NCI-H1930 (cell line): ENCODE results near the gene NTM.
A peak's percentile ranks its signal among the peaks of the same experiment; 100 is the strongest.

Experiments used
- DNase-seq, 2 experiments: peaks; one replicate each; lab custom pipeline; 2025; lab: John Stamatoyannopoulos, UW

The NTM gene

DNA sequence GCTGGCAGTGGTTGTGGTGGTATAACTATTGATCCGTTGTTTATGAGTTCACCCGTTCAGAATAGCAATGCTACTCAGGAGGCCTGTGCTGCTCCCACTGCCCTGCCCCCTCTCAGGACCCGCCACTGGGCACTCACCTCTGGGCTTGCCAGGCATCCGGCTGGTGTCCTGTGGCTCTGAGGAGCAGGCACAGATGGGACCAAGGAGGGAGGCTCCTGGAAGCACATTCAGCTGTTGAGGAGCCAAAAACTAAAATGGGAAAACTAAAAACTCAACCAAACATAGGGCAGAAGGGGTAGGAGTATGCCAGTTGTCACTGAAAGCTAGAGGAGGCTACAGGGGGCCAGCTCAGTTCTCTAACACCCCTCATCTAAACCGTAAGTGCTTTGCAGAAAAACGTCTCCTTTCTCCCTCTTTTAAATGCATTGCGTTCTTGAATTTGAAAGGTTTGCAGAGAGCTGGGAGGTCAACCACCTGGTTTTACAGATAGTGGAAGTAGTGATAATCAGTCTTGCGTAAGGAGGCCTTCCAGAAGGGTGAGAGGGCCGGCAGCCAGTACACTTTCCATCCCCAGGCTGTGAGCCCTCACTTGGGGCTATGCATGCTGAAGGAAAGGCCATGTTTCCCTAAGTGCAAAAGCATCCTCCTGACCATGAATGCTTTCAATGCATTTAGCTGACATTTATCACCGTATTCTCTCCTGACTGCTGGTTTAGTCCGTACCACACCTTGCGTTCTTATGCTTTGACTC, 547.4 kb downstream of the NTM start:
- no peak for DNase-seq

DNA sequence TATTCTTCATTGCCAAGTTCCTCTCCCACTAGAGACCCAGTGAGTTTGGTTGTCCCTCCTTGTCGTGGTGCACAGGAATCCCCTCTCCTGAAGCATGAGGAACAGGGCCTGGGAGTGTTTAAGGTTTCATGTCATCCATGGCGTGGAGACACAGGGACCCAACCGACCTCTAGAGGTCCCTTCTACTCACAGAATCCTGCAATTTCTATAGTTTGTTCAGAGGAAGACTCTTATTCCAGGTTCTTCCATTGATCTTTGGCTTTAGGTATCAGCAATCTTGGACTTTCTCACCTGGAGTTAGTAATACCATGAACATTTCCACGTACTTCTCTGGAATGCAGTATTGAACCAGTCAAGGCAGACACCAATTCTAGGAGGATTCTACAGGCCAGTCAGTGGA, 548.2 kb downstream of the NTM start:
- DNase-seq = no peak

DNA sequence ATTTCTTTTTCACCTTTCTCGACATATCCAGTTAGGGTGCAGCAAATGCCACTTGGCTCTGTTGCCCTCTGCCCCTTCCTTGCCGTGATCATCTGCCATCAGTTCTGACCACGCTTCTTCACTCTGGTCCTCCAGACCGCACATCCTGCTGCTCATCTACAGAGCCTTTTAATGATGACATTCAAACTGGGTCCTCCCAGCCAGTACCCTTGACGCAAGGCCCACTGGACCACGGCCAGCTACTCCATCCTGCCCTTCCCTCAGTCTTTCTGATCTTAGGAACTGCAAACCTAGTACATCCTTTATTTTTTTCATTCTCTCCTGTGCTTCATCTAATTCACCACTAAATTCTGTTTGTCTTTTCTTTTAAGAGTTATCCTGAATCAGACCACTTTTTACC, 551.8 kb downstream of the NTM start:
- no peak for DNase-seq

DNA sequence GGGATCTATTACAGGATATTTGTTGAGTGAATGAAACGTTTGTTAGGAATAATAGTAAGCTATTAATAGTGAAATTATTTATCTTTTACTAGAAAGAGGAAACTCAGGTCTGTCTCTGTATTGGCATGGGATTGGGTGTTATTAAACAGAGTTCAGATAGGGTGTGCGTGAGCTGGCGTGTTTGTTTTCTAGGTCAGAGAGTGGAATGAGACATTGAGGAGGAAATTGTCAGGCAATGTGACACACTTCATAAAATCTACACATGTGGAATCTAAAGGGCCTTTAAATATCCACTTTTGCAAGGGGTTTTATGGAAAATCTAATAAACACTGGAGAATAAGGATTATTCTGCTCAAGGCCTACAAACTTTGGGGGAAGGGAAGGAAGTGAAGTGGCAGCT, 552.9 kb downstream of the NTM start:
- no peak for DNase-seq

DNA sequence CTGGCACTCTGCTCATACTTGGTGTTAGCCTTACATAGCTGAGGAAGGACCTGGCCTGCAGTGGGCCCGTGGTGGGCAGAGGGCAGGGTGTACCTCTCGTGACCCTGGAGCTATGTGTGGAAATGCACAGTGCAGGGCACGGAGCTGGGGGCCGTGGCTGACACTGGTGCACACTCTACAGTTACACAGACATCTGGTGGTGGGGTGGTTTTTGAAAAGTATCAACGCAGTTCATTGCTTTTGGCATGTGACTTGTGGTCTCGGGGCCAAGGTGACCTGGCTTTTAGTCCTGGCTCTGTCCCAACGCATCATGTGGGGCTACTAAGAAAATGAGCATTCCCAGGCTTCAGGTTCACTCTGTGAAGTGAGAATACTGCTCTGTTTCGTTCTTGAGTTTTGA, 553.6 kb downstream of the NTM start:
- DNase-seq = no peak

DNA sequence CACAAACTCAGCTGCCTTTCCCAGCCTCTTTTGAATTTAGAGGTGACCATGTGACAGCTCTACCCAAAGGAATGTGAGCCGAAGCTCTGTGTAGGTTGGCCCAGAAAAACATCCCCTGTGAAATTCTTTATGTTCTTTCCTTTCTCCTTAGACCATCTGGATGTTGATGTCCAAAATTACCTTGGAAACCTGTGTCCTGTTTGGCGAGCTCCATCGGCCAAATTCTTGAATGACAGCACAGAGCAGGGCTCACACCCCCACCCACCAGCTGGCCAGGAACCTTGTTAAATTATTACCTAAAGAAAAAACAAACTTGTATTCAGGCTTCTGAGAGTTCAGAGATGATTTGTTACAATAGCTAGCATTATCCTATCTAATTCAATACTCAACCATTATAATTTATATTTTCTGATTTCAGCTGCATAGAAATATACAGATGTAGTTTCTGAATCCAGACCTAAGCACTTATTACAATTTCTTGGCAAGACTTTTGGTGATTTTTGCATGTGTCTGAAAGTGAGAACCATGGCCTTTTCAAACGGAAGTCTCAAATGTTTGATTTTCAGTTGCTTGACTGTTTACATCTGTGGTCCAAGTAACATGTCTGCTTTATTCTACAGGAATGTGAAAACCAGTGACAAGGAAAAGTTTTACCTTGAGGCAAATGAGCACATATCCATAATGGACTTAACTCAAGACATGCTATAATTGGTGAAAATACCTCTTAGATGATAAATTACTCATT, 554.2 kb downstream of the NTM start:
- DNase-seq = no peak

DNA sequence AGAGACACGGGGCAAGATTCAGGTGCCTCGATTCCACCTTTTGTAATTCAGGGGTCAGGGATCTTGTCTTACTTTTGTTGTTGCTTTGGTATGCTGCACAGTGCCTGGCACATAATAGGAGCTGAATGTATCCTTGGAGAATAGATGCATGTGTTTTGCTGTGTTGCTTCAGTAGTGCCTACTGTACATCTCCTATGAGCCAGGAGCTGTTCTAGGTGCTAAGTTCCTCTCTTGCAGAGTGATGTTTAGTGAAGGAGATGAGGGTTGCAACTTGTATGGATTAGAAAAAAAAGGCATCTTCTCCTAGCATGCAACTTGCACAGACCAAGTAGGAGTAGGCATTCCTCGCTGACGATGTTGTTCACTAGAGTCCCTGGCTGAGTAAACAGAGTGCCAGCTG, 555.4 kb downstream of the NTM start:
- DNase-seq = no peak

DNA sequence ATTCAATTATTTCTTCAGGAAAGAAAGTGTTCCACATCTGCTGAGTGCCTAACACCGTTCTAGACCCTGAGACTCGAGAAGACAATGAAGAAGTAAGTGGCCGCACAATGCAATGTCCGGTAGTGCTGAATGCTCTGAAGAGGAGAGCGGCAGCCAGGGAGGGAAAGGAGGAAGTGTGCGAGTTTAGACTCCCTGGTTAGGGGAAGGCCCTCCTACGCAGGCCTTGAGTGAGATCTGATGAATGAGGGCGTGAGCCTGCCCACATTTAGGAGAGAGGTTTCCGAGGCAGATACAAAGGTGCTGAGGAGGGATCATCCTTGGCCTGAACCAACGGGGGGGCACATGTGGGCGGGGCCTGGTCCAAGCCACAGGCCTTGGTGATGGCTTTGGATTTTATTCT, 558.6 kb downstream of the NTM start:
- no peak for DNase-seq

DNA sequence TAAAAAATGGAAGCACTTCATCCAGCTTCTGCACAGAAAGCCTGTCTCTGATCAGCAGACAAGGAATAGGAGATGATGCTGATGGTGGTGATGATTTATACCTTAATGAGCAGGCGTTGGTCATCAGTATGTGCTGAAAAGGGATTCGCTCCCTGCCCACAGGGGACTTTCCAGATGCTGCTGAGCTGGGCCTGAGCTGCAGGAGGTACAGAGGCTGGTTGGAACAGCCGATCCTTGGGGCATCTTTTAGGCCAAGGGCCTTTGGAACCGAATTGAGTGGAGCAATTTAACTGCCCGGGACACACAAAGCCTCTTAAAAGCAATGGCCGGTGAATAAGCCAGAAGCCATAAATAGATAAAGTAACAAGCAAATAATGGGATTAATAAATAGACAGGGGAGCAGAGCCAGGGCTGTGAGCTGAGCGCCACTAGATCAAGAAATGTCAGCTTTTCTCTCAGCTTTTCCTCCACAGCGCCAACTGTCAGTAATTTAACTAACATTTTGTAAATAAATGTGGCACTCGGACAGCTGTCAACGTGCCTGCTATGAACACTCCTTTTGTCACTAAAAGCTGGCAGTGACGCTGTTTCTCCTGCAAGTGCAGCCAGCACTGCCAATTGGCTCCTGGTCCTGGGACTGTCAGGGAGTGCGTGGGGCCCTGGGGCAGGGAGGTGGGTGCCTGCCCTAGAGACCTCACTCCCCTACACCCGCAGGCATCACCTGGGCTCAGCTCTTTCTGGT, 562.3 kb downstream of the NTM start:
- DNase-seq = no peak

DNA sequence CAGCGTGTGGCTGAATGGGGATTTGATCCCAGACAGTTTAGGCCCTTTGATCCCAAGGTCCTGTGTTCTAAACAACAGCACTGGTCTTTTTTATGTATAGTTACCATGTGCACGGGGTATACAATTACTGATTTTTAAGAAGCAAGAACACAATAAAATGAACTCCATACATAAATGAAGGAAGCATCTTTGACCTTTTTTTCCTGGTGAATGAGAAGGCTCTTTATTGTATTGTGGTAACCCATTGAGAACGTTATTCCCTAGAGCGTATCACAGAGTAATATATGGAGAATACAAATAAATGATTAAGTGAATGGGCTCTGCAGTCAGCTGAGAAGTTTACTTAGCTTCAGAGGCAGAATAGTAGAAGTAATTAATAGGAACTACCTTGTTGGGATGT, 563.6 kb downstream of the NTM start:
- DNase-seq = no peak

DNA sequence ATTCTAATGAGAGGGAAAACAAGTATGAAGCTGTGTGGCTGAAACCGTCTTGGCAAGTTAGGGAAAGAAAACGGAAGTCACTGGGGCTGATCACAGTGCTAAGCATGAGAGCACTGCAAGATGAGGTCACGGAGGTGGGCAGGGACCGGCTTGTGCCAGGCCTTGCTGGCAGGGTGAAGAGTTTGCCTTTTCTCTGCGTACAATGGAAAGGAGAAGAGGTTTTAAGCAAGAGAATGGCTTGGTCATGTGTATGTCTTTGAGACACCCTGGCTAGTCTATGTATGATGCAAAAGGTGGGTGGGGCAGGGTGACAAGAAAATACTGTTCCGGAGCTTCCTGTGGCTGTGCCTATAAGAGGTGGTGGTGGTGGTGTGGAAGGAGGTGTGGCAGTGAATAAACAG, 567.9 kb downstream of the NTM start:
- DNase-seq = no peak

DNA sequence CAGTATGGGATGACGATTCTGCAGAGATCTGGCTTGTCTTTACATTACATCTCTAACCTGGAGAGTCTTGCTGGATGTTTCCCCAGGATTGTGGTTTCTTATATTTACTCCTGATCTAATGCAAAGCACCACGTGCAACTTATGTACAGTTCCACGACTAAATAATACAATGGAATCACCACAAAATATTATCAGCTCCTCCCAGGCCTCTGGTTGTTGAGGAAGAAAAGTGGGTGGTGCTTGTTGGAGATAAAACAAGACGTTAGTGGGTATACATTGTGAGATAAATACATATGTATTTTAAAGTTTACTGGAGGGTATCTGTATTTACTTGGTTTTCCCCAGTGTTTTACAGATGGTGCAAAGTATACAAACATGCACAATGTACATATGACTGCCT, 569.7 kb downstream of the NTM start:
- peak in 1 of 2 experiments; percentile 17 for DNase-seq

DNA sequence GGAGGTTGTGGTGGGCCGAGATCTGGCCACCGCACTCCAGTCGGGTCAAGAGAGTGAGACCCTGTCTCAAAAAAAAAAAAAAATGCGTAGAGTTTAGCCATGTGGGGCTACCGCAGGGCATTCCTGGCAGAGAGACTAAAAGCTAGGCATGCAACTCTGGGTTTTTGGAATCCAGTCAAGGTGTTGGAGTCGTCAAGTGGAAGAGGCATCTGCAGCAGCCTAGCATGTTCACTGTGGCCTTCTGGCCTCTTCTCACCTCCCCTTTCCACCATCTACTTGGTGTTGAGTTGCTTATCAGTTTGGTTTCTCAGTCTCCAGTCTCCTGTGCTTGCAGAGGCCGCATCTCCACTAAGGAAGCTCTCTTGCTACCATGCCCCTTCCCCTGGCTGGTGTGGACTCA, 572.5 kb downstream of the NTM start:
- DNase-seq = no peak

DNA sequence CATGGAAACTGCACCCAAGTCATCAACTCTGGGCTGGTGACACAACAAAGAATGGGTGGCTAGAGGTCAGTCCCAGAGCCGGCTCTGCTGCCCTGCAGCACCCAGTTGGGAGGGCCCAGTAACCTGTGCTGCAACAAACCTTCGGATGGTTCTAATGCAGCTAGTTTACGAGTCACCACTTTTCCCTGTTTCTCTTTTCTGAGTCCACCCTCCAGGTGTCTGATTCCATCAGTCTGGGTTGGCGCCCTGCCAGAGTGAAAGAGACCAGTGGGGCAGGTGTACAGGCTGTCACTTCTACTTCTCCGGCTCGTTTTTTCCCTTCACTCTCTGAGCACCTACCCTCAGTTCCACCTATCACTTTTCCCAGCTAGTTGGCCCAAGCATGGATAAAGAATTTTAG, 572.9 kb downstream of the NTM start:
- no peak for DNase-seq

DNA sequence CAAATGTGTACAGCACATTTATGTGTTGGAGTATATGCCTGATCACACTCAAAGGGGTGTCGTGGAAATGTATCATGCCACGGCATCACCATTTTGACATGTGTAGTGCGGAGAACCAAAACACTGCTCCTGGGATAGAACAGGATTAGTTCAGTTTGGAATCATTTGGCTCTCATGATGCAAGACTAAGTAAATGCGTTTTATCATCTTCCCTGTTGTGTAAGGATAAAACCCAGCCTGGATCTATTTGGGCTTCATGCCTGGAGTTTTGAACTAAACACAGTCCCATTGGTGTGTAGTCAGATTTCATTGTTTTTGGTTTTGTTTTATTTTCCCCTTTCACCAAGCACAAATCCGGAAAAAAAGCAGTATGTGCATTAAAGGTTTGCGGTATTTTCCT, 574.3 kb downstream of the NTM start:
- no peak for DNase-seq

DNA sequence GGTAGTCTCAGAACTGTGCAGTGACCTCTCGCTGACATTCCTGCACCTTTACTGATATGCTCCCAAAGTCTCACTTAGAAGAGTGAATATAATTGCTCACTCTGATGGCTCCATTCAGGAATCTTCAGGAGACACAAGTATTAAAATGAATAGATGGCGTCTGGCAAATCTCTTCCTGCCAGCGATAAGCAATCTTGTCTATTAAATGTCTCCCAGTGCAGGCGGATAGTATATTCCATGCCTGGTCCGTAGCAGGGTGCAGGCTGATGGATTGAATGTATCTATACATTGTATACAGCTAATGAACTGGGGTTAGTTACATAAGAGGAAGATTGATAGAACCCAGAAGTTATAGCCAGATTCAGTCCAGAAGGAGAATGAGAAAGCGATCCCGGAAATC, 575.3 kb downstream of the NTM start:
- DNase-seq = no peak

DNA sequence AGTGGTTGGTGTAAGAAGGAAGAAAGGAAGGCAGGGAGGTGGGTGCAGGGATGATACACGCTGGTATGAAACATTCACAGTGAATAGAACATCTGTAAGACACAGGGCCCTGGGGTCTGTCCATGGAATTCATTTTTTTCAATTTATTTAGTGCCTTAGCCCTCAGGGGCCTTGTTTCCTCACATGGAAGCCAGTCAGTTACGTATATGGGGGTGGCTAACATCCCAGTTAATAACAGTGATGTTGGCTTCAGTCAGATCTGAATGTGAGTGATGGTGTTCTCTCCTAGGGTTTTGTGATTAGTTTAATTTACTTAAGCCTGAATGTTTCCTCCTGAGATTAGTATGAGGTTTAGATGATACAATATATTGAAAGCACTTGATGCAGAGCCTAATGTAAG, 577.1 kb downstream of the NTM start:
- no peak for DNase-seq

DNA sequence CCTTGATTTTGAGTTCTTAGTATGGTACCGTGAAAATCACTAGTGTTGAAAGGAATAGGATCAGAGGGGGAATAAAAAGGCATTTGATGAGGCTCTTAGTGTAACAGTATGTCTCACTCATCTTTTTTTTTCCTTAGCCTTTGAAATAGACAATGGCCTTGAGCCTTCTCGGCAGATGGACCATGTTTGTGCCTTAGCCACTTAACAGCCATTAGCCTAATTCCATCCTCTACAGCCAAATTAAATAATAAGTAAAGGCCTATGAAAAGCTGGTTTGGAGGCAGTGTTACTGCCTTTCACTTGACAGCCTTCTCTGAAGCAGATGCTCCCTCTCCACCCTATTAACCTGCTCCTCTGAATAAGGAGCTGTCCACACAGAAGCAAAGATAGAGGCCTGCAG, 580.7 kb downstream of the NTM start:
- no peak for DNase-seq

DNA sequence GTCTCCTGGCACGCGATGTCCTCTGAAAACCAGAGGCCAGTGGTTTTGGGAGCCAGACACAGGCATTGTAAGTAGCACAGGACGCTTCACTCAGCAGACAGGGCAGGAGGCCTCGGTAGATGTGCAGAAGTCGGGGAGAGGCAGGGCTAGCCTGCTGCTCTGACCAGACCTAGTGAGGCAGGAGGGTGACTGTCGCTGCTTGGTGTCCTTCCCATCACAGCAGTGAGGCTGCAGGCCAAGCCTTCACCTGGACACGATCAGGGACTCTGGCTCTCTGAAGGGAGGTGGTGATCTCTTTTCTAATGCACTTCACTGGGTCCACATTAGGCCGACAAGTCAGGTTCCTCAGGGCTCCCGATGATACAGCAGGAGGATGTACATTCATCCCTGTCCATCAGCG, 583.7 kb downstream of the NTM start:
- no peak for DNase-seq

DNA sequence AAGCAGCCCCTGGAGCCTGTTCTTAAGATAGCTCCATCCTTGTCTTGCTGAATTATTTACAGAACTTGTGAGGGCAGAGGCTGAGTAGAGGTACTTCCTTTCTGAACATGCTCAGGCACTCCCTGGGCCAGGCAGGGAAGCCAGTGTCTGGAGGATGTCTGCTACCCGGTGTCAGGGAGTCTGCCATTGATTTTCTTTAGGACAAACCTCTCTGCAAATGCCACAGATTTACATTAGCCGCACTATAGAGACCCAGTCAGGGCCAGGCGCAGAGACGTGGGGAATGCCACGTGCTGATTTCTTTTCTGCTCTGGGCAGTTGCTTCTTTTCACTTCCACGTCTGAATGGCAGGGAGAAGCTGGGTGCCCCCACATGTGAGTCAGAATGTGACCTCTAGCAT, 585.5 kb downstream of the NTM start:
- no peak for DNase-seq

DNA sequence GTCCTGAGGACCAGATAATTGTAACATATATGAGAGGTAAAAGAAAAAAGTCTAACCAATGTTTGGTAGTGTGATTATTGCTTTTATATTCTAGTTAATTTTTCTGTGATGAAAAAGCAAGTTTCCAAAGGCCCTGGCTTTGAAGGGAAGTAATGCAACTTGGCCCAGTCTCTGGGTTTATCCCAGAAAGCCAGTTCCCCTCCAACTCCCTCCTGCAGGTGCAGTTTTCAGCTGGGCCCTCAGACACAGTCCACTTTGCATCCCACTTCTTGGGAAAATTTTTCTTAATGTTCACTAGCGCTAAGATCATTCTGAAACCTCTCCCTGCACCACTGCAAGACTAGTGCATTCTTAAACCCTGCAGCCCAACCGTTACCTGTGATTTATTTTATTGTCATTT, 586.8 kb downstream of the NTM start:
- no peak for DNase-seq

DNA sequence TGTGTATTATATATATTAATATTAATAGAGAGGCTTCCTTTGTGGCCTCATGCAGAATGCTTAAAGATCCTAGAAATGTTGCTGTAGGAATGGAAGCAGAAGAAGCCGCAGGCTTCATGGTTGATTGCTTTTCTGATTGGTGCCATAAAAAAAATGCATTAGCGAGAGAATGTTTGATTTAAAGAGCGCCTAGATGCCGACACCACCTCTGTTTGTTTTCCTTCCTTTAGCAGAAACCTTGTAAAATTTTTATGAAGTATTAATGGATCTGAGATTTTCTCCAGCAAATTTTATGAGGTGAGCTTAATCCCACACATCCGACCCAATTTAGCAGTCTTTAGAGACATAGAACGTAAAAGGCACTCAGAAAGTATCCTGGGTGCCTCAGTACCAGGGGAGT, 587.5 kb downstream of the NTM start:
- no peak for DNase-seq

DNA sequence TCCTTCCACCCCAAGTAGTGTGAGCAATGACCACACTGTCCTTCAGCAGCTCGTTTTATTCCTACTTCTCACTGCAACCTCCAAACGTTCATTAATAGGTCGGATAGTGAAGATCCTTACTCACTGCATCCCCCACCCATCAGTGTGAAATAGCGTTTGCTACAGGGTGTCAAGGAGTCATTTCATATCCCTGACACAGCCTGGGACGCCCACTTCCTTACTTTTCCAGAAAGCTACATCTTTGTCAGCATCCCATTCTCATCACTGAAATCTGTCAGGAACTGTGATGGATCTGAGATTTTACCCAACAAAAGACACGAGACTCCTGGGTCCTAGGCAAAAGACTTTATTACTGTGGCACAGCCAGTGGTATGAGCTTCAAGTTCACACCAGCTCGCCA, 592.4 kb downstream of the NTM start:
- no peak for DNase-seq
